Measurements from ENCODE around the gene SDCCAG8. TPM values are rescaled to one million over a fixed set of nuclear protein-coding genes. Genes with fewer than 3 reads are reported as not detected.

Gene SDCCAG8
- total and polyA plus RNA-seq, 2 donors from 2014 or later: 29.6 to 53.2 TPM

GRCh38 chr1:243462929-243463697 lies 207.3 kb downstream of the SDCCAG8 start:
- no peak overlapping the region for H3K27ac ChIP-seq (ENCODE audit: low read depth in 2 of 2, low read length in 2 of 2)
- DNase-seq: no peak
- no peaks in the 10 kb centered on the region for H3K36me3 ChIP-seq (ENCODE audit: control insufficient read depth in 2 of 3, insufficient read depth in 3 of 3, low read length in 3 of 3)
- no peaks in the 10 kb centered on the region for H3K9me3 ChIP-seq (ENCODE audit: control insufficient read depth in 2 of 3, insufficient read depth in 1 of 3, low read length in 3 of 3)
- FAIRE-seq: no peak
- intact Hi-C loops (cut with DNase I): no loop called here
- no peaks in the 10 kb centered on the region for H3K27me3 ChIP-seq (ENCODE audit: control insufficient read depth, insufficient read depth, low read length)
- no peak for TF ChIP-seq CTCF (IDR thresholded peaks at IDR 0.05; ENCODE audit: borderline replicate concordance, extremely low read depth, insufficient read depth)
- H3K9ac ChIP-seq (ENCODE audit: low read length in 3 of 3): no peak overlapping the region
- H3K4me3 ChIP-seq (ENCODE audit: low read length in 3 of 3): no peak overlapping the region
- no peaks in the 10 kb centered on the region for H3K4me1 ChIP-seq (ENCODE audit: control insufficient read depth in 2 of 3, insufficient read depth in 2 of 3, low read depth in 1 of 3, low read length in 3 of 3)

GRCh38 chr1:243465081-243465480 lies 209.2 kb downstream of the SDCCAG8 start:
- Histone ChIP-seq H3K9ac (ENCODE audit: low read length in 3 of 3) (no peak overlapping the region), H3K27ac (ENCODE audit: low read depth in 2 of 2, low read length in 2 of 2) (no peak overlapping the region), H3K36me3 (ENCODE audit: control insufficient read depth in 2 of 3, insufficient read depth in 3 of 3, low read length in 3 of 3) (no peaks in the 10 kb centered on the region), H3K4me1 (ENCODE audit: control insufficient read depth in 2 of 3, insufficient read depth in 2 of 3, low read depth in 1 of 3, low read length in 3 of 3) (no peaks in the 10 kb centered on the region), H3K4me3 (ENCODE audit: low read length in 3 of 3) (no peak overlapping the region), H3K9me3 (ENCODE audit: control insufficient read depth in 2 of 3, insufficient read depth in 1 of 3, low read length in 3 of 3) (no peaks in the 10 kb centered on the region), H3K27me3 (ENCODE audit: control insufficient read depth, insufficient read depth, low read length) (no peaks in the 10 kb centered on the region)
- DNase-seq (no peak), FAIRE-seq (no peak)
- no peak for TF ChIP-seq CTCF (IDR thresholded peaks at IDR 0.05; ENCODE audit: borderline replicate concordance, extremely low read depth, insufficient read depth)
- intact Hi-C loops (cut with DNase I): no loop called here

- Histone ChIP-seq H3K4me3 (ENCODE audit: low read length in 3 of 3) (no peak overlapping the region), H3K9ac (ENCODE audit: low read length in 3 of 3) (no peak overlapping the region), H3K27ac (ENCODE audit: low read depth in 2 of 2, low read length in 2 of 2) (no peak overlapping the region), H3K9me3 (ENCODE audit: control insufficient read depth in 2 of 3, insufficient read depth in 1 of 3, low read length in 3 of 3) (no peaks in the 10 kb centered on the region), H3K4me1 (ENCODE audit: control insufficient read depth in 2 of 3, insufficient read depth in 2 of 3, low read depth in 1 of 3, low read length in 3 of 3) (no peaks in the 10 kb centered on the region), H3K27me3 (ENCODE audit: control insufficient read depth, insufficient read depth, low read length) (no peaks in the 10 kb centered on the region), H3K36me3 (ENCODE audit: control insufficient read depth in 2 of 3, insufficient read depth in 3 of 3, low read length in 3 of 3) (no peaks in the 10 kb centered on the region)
- no peak for FAIRE-seq
- DNase-seq: no peak
- intact Hi-C loops (cut with DNase I): no loop called here
- TF ChIP-seq CTCF (IDR thresholded peaks at IDR 0.05; ENCODE audit: borderline replicate concordance, extremely low read depth, insufficient read depth): no peak
These were observed 209.9 kb downstream of the SDCCAG8 start for GRCh38 chr1:243465738-243466137.

Measured in kidney (tissue), 14 donors.